Colonic mucosa (tissue), 4 donors: ENCODE data around the gene RUNX3. TPM values are rescaled to one million over a fixed set of nuclear protein-coding genes. Genes with fewer than 3 reads are reported as not detected.

Experiments
- DNase-seq: peaks from one replicate; pipeline ENCODE4 v3.0.0-alpha.2; 2020
- H3K27ac ChIP-seq: fragments of 200-600 bp; one replicate; pipeline ENCODE4 v1.8.0; 2021
- H3K27me3 ChIP-seq: fragments of 200-600 bp; one replicate; pipeline ENCODE4 v1.8.0; 2021
- H3K36me3 ChIP-seq: fragments of 200-600 bp; one replicate; pipeline ENCODE4 v1.8.0; 2021
- H3K4me1 ChIP-seq: fragments of 200-600 bp; one replicate; pipeline ENCODE4 v1.8.0; 2021; ENCODE audit warnings: mild to moderate bottlenecking
- H3K4me3 ChIP-seq: fragments of 200-600 bp; one replicate; pipeline ENCODE4 v1.8.0; 2021
- H3K9ac ChIP-seq, 2 donors: one replicate each; pipeline ENCODE4 v1.7.0; 2013; ENCODE audit warnings: control low read depth in 2 of 2, low read depth in 2 of 2, low read length in 2 of 2
- H3K9me3 ChIP-seq: fragments of 200-600 bp; one replicate; pipeline ENCODE4 v1.8.0; 2021
- CTCF ChIP-seq: fragments of 200-600 bp; IDR thresholded peaks from one replicate; pipeline ENCODE4 v1.8.0; 2022; ENCODE audit warnings: antibody characterized with exemption, mild to moderate bottlenecking
- intact Hi-C: fragments of 100-400 bp; cut with DNase I; formaldehyde crosslinking; loops from one replicate; pipeline ENCODE4 v1.14.1; 2022
- total RNA-seq, 2 donors: library from RNA; stranded (reverse); fragmentation: NEBNext Ultra II Directional in 1 of 2; extraction: Animal tissue kit (Norgen Biotek cat#: 25700) in 1 of 2; gene quantifications; one replicate each; pipeline ENCODE4 v1.2.1, GENCODE V29; 2021
- donor health status: healthy.
- donor health status: DM: no; HTN: no; CAD: no.
- donor health status: DM: no; HTN: no; CAD: no.

Gene RUNX3
- total RNA-seq, 2 donors from 2014 or later, result 1.6 to 3.2 TPM

- TF ChIP-seq CTCF, result no peak
- DNase-seq, result no peak
Observed at GRCh38 chr1:24938276-24938675, 8.2 kb upstream of the RUNX3 start.

GRCh38 chr1:24936684-24937083 is 6.6 kb upstream of the RUNX3 start:
- Histone ChIP-seq H3K4me3 (no peak overlapping the region), H3K27ac (no peak overlapping the region), H3K27me3 (peaks cover 23% of the 10 kb centered on the region), H3K4me1 (peaks cover 4% of the 10 kb centered on the region), H3K9ac (no peak overlapping the region), H3K9me3 (no peaks in the 10 kb centered on the region), H3K36me3 (no peaks in the 10 kb centered on the region)
- TF ChIP-seq CTCF, result no peak
- intact Hi-C loops, result no loop called here
- no peak for DNase-seq

More at GRCh38 chr1:24938276-24938675, 8.2 kb upstream of the RUNX3 start:
- Histone ChIP-seq H3K9me3 (no peaks in the 10 kb centered on the region), H3K27ac (no peak overlapping the region), H3K4me3 (no peak overlapping the region), H3K36me3 (no peaks in the 10 kb centered on the region), H3K27me3 (peaks cover 8% of the 10 kb centered on the region), H3K9ac (no peak overlapping the region), H3K4me1 (no peaks in the 10 kb centered on the region)
- intact Hi-C loops, result no loop called here

- no peak overlapping the region for H3K4me3 ChIP-seq
- no peaks in the 10 kb centered on the region for H3K9me3 ChIP-seq
- H3K27me3 ChIP-seq, result peaks cover 31% of the 10 kb centered on the region
- H3K4me1 ChIP-seq, result peaks cover 7% of the 10 kb centered on the region
- H3K36me3 ChIP-seq, result no peaks in the 10 kb centered on the region
- no peak overlapping the region for H3K9ac ChIP-seq
- no peak for TF ChIP-seq CTCF
- intact Hi-C loops, result no loop called here
- H3K27ac ChIP-seq, result no peak overlapping the region
- DNase-seq, result no peak
Observed at GRCh38 chr1:24935615-24936484, 5.8 kb upstream of the RUNX3 start.

- Histone ChIP-seq H3K4me3 (no peak overlapping the region), H3K4me1 (peaks cover 7% of the 10 kb centered on the region), H3K27me3 (peaks cover 38% of the 10 kb centered on the region), H3K9ac (no peak overlapping the region), H3K9me3 (no peaks in the 10 kb centered on the region), H3K27ac (no peak overlapping the region), H3K36me3 (no peaks in the 10 kb centered on the region)
- DNase-seq, result no peak
- TF ChIP-seq CTCF, result no peak
- intact Hi-C loops, result no loop called here
Observed at GRCh38 chr1:24935196-24935526, 5.1 kb upstream of the RUNX3 start.

GRCh38 chr1:24934310-24935195 is 4.5 kb upstream of the RUNX3 start:
- Histone ChIP-seq H3K4me1 (peaks cover 7% of the 10 kb centered on the region), H3K9ac (no peak overlapping the region), H3K36me3 (no peaks in the 10 kb centered on the region), H3K9me3 (no peaks in the 10 kb centered on the region), H3K27ac (no peak overlapping the region), H3K4me3 (no peak overlapping the region), H3K27me3 (peaks cover 41% of the 10 kb centered on the region)
- no peak for DNase-seq
- intact Hi-C loops, result loop anchor here (5.0 kb wide), 3 partner anchors 103 to 268 kb away; no protein-coding TSS in a partner anchor
- no peak for TF ChIP-seq CTCF
